Cardiac fibroblast (primary cell): Measurements from ENCODE around the gene MARCHF10.

Source experiments
- DNase-seq, 2 donors: peaks; one replicate each; pipeline versions ENCODE4 v3.0.0 to v3.0.0-alpha.2; 2010; ENCODE audit warnings: low read depth in 2 of 2
- H3K4me3 ChIP-seq, 2 donors: replicated peaks in 1 of 2; 1 replicate in 1 of 2; 2 replicates in 1 of 2; pipeline ENCODE4 v1.5.1; 2011; ENCODE audit warnings: low read depth in 2 of 2, low read length in 2 of 2, mild to moderate bottlenecking in 2 of 2, moderate library complexity in 1 of 2
- TF ChIP-seq, protein P1 (sequence below): IDR thresholded peaks from one replicate; pipeline ENCODE4 v1.5.1; 2011; ENCODE audit warnings: low read depth, mild to moderate bottlenecking, low read length, inconsistent platforms

The MARCHF10 gene

DNA sequence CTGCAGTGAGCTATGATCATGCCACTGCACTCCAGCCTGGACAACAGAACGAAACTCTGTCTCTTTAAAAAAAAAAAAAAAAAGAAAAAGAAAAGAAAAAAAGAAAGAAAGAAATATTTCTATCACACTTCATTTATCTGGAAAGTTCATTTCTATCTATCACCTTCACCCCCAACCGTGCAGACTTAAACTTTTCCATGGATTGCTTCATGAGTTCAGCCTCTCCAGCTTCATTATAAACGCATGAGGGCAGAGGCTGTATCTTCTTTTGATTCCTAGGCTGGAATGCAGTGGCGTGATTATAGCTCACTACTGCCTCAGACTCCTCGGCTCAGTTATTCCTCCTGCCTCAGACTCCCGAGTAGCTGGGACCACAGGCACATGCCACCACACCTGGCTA, 152.5 kb downstream of the MARCHF10 start:
- H3K4me3 ChIP-seq = no peak overlapping the region
- no peak for DNase-seq
- TF ChIP-seq, protein P1, sequence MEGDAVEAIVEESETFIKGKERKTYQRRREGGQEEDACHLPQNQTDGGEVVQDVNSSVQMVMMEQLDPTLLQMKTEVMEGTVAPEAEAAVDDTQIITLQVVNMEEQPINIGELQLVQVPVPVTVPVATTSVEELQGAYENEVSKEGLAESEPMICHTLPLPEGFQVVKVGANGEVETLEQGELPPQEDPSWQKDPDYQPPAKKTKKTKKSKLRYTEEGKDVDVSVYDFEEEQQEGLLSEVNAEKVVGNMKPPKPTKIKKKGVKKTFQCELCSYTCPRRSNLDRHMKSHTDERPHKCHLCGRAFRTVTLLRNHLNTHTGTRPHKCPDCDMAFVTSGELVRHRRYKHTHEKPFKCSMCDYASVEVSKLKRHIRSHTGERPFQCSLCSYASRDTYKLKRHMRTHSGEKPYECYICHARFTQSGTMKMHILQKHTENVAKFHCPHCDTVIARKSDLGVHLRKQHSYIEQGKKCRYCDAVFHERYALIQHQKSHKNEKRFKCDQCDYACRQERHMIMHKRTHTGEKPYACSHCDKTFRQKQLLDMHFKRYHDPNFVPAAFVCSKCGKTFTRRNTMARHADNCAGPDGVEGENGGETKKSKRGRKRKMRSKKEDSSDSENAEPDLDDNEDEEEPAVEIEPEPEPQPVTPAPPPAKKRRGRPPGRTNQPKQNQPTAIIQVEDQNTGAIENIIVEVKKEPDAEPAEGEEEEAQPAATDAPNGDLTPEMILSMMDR = no peak

DNA sequence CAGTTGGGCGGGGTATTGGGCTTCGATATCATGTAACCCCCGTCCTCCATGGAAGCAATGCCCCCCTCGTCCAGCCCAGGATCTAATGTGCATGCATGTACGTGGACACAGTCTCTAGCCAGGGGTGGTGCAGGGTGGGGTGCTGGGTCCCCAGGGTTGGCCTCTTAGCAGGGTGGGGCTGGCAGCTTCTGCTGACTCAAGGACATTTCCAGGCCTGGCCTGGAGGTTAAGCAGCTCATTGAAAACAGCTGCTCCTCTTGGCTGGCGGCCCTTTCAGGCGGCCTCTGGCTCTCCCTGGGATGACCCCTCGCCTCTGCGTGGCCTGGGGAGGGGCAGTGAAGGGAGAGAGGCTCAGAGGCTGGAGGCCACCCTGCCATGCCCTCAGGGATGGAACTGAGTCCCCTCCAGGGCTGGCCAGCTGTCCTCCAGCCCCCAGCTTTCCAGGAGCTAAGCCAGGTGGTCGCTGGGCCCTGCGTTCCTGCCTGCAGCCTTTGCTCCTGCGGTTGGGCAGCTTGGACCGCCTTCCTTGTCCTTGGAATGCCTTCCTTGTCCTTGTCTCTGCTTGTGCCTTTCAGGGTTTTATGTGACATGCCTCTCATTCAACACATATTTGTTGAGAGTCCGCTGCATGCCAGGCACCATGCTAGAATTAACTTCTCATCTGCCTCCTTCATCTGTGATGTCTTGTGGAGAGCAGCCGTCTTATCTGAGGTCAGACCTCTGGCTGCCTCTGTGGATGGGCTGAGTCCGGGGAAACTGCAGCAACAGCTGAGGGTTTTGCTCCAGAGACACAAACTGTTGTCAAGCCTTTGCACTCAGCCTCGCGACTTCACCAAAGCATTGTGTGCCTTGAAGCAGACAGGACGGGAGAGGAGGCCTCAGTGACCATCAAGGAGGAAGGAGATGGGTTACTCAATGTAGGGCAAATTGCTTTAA, 154.0 kb downstream of the MARCHF10 start:
- DNase-seq = peak; percentile 76 to 77
- TF ChIP-seq, protein P1 = no peak
- H3K4me3 ChIP-seq = no peak overlapping the region

DNA sequence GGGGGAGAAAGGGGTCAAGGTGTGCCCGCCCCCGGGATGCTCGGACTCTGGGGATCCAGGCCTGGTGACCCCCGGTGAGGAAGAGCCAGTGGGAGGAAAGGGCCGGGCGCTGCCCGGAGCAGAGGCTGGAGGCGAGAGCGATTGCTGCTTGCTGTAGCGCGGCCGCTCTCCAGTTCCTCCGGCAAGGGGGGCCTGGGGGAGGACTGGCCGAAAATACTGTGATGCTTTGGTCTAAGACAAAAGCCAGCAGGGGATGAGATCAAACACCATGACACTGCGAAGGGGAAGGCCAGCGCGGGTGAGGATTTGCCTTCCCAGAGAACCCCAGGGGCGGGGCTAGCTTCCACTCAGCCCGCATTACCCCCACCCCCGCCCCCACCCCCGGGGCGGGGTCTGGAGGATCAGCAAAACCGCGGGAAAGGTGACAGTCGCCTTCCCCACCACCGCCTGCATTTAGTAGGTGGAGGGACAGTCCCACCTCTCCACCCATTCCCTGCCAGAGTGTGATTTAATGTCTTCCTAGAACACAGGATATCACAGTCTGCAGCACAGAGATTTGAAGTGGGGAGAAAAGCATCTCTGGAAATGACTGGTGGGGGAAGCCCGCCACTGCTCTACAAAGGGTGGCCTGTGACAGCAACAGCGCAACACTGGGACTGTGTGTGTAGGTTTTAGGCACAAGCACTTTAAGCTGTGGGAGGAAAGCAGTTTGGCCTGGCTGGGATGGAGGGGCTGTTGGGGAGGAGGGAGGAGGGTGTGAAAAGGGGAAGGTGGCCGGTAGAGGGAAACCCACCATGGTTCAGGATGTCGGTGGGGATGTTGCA, 154.9 kb downstream of the MARCHF10 start:
- TF ChIP-seq, protein P1 = no peak
- H3K4me3 ChIP-seq = peak overlapping the region; percentile 40 to 46
- DNase-seq = peak; percentile 46 to 66

DNA sequence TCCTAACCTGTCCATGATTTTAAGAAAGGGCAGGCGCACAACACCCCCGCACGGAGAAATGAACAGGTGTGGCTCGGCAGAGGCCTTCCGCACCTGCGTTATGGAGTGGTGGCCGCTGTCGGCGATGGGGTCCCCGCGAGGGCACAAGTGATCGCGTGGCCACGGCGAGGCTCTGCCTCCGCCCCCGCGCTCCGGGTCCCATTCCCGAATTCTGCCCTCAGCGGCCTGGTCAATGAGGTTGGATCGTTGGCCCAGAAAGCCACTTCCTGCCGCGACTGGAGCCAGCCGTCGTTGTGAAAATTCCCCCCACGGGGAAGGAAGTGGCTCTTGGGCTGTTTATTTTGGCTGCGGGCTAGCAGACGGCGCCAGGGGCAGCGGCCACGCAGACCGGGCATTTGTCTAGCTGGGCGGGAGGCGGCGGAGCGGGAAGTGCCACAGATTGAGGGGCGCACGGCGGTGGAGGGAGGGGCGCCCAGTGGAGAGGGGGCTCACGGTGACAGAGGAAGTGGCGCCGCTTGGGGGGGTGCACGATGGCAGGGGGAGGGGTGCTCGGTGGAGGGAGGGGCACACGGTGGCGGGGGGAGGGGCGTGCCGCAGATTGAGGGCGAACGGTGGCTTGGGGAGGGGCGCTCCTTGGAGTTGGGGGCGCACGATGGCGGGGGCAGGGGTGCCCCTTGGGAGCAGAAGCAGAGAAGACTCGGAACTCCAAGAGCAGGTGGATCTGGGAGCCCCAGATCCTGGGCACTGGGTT, 155.7 kb downstream of the MARCHF10 start:
- H3K4me3 ChIP-seq = peak overlapping the region; percentile 40 to 46
- DNase-seq = peak; percentile 63 to 75
- TF ChIP-seq, protein P1 = no peak
